Activated naive CD4-positive, alpha-beta T cell treated with Interleukin-2 at 50 U/mL for 16 hours (primary cell): Measurements from ENCODE around the gene RRAS2.
A peak's percentile ranks its signal among the peaks of the same experiment; 100 is the strongest.
"Not testable (repeated sequence)": the region's sequence is repeated elsewhere in the genome, so short reads cannot be mapped to it uniquely, and the experiment has no call there.

Source experiments
- DNase-seq: peaks from one replicate; pipeline ENCODE4 v3.0.0-alpha.2; 2020

Gene RRAS2

DNA sequence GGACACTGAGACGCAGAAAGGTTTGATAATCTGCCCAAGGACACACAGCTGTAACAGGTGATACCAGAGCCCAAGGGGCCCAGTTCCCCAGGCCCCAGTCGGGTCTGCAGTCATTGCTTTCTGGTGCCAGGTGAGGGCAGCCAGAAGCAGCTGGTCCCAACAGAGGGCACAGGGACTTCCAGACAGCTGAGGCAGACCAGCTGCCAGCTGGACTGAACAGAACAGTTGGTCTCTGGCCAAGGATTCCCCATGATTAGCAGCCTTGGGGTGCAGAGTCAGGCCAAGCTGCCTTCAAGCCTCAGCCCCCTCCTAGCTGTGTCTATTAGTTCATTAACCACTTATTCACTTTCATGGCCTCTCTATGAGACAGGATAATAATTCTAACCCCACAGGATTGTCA is 105.6 kb downstream of the RRAS2 start:
- no peak for DNase-seq

DNA sequence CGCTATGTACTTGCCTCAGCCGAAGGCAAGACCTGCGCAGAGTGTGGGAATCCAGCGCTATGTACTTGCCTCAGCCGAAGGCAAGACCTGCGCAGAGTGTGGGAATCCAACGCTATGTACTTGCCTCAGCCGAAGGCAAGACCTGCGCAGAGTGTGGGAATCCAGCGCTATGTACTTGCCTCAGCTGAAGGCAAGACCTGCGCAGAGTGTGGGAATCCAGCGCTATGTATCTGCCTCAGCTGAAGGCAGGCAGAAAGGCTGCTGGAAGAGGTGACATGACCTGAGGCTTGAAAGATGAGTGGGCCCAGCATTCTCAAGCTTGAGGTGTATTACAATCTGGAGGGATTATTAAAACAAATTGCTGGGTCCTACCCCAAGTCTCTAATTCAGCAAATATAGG is 106.5 kb downstream of the RRAS2 start:
- DNase-seq: not testable (repeated sequence)

DNA sequence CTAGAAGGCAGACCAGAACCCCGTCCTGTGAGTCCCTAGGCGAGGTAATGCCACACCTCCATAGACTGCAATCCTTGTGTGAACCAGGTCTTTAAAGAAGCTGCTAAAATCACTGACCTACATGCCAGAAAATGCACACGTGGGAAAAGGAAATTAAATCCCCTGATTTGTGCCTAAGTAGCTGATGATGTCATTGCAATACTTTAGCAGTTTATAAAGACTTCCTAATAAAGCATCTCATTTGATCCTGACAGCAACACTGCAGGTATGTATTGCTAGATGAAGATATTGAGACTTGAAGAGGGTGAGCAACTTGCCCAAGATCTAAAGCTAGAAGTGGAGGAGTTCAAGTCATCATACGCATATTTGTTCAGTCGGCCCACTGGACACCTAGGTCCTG is 107.2 kb downstream of the RRAS2 start:
- DNase-seq: no peak

DNA sequence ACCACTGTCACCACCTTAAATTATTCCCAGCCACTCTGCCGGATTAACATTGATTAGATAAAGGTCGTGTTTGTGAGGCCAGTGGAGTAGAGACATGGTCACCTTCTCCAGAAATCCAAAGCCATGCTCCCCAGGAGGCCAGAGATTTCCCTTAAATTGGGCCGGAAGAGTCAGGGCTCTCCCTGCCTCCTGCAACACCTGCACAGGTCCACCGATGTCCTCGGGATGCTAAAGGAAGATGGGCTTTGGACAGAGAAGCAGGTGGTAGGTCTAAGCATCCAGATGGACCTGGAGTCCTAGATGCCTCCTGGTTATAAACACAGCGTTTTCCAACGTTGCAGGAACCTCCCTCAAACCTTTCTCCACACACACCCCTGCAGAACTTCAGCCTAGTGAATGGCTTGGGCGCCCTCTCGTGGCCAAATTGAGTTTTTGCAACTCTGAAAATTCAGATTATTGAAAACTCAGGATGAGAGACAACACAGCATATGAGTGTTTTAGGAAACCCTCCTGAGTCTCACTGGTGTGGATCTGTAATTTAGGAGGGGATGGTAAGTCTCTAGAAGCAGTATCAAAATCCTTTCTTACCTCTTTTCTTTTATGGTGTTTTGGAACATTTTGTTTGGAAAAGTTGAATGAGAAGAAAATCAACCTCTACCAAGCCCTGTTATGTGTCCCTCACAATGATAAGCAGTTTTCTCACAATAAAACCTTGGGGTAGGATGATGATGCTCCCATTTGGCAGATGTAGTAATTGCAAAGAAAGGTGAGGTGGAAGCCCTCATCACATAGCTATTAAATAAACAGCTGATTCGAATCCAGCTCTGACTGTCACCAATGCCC is 109.6 kb downstream of the RRAS2 start:
- DNase-seq: peak; percentile 68

DNA sequence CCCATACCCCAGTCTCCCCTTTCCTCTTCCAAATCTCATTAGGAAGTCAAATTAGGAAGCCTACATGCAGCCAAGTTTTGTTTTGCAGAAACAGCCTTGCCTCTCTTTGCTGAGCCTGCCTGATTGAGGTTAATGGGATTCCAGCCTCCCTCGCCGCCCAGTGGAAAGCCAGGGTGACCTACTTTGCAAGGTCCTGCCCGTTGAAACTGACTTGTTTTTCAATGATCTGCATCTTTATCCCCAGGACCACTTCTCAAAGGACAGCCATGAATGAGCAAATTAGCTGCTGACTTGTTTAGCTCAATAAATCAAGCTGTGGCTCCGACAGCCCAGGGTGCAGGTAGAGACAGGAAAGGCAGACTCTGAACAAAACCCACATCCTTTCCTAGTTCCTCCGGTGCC is 110.4 kb downstream of the RRAS2 start:
- DNase-seq: no peak

DNA sequence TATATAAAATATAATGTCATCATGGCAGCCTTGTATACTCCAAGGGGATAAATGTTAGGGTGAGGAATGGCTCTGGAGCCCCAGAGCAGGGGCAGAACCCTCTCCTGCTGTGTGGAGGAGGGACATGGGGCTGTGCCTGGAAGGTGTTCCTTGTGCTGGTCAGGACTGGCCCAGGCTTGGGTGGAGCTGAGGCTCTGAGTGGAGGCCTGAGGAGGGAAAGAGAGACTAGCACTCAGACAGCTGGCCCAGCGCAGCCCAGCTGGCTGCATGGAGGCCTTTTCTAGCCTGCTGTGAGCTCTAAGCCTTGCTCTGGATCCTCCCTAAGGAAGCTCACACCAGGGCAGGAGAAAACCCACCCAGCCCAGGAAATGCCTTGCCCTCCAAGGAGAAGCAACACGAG is 113.5 kb downstream of the RRAS2 start:
- DNase-seq: no peak

DNA sequence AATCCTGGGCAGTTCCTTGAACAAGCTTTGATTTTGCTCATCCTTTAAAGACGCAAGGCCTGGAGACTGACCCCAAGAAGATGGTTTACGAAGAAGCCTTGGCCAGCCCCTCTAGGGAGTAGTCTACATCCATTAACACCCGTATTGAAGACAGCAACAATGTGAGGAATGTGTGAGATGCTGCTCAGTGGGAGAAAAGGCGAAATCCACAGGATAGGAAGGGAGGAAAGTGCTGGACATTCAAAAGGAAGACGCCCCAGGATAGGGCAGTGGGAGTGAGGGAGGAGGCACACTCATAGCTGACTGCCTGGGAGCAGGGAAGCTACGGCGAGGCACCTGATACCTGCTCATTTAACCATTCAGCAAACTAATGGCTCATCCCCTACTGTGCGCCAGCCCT is 114.1 kb downstream of the RRAS2 start:
- DNase-seq: no peak

DNA sequence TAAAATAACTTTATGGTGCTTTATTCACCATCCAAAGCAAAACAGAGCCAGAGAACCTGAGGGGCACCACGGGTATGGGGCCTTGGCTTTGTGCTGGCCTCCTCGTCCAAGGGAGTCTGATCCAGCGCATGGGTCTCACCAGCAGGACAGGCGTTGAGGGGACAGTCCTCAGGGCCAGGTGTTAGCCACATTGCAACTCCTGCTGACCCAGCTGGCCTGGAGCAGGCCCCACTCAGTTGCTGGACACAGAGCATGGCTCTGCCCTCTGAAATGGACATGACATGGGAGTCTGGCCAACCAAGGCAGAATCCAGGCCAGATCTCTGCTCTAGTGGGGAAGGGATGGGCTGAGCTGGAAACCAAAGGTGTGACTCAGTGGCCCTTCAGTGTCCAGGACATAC is 116.2 kb downstream of the RRAS2 start:
- DNase-seq: no peak

DNA sequence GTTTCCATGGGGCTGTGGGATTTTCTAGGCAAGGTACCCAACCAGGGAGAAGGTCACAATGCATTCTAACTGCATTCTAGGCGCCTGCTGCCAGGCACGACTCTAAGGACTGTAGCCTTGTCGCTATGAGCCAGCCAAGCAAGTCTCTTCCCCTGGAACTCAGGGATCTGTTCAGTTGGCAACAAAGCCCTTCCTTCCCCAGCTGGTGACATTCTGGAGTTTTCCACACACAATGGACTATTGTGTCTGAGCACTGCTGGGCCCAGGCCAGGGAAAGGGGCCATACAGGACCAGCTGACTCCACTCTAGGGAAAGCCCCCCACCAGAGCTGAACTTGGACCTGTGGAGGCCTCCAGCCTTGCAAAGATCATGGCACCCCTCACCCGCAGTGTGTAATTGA is 116.8 kb downstream of the RRAS2 start:
- DNase-seq: no peak

DNA sequence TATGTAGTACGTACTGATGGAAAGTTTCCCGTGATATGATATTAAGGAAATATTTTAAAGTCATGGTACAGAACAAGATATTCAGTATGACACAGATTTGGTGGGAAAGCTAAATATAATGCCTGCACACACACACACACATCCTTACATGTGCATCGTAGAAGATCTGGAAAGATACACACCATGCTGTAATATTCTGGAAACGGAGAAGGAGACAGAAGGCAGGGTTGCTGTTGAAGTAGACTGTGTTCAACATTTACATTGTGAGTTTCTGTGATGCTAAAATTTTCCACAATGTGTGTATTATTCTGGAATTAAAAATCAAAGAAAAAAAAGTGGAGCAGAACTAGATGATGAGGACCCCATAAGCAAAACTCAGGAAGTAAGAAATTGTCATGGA is 118.0 kb downstream of the RRAS2 start:
- DNase-seq: no peak

DNA sequence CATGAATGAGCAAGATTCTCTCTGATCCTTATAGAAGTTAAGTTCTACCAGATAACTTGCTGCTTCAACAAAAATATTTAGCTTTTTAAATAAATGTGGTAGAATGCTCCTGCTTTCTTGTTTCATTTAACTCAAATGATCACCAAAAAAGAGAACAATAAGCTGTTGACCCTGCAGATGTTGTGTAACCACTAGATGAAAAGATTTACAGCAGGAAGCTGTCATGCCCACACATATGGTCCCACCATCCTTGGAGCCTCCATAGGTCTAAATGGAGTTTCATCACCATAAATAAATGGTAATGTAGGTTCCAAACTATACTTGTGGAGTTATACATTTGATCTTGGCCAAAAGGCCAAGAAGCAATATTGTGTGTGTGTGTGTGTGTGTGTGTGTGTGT is 118.8 kb downstream of the RRAS2 start:
- DNase-seq: no peak

DNA sequence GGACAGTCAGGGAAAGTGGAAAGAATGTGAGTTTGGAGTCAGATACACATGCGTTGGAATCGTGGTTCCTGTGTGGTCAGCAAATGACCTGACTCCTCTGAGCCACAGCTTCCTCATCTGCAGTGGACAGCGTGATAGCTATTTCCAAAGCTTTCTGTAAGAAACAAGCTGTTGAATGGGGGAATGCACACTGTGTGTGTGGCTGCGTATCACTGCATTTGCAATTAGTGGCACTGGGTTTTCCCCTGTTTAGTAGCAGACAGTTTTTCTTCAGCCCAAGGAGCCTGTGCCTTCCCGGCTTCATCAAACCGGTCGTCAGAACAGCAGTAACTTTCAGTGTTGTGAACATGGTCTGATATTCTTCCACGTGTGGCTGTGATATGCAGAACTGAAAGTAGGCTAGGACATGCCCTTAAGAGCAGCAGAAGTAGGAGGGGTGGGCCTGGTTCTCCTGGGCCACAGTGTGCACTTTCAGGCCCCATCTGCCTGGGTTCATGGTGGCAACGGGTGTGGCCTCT is 121.5 kb downstream of the RRAS2 start:
- no peak for DNase-seq

DNA sequence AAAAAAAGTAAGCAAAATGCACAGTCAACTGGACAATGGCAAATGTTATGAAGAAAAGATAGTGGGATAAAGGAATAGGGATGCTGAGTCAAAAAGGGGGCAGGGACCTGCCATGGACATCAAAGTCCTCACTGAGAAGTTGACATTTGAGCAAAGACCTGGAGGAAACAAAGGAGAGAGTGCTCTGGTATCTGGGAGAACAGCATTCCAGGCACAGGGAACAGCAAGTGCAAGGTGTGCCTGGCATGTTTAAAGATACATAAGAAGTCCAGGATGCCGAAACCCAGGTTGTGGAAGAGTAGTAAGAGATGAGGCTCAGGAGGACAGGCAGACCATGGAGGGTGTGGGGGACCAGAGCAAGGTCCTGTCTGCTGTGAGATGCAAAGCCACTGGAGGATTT is 123.3 kb downstream of the RRAS2 start:
- DNase-seq: no peak

DNA sequence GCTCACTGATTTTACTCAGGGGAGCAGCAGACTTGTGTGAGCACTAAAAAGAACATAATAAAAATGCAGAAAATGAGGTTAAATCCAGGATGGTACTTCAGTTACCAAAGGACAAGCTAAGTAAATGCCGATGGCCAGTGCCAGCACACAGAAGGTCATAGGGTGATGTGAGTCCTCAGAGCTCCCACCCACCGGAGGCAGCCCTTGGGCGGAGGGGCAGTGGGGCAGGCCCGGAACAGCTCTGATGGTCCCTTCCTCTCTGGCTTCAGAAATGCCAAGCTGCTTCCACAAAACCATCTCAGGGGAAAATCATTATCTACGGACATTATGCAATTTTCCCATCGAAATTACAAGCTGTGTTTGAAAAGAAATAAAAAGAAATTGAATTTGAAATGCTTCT is 124.5 kb downstream of the RRAS2 start:
- DNase-seq: no peak

DNA sequence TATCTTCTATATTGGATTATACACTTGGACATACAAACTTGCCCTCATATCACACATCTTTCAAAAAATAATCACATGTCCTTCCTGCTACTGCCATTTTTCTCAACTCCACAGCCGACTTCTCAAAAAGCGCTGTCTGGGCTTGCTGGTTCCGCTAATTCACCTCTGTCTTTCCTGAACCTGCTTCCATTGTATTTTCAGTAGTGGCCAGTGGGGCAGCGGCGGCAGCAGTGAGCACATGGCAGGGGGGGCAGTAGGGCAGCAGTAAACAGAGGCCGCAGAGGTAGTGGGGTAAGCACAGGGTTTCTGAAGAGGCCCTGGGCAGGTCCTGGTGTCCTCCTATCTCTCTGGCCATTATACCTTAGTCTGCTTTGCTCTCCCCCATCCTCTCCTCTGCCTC is 126.3 kb downstream of the RRAS2 start:
- DNase-seq: no peak

DNA sequence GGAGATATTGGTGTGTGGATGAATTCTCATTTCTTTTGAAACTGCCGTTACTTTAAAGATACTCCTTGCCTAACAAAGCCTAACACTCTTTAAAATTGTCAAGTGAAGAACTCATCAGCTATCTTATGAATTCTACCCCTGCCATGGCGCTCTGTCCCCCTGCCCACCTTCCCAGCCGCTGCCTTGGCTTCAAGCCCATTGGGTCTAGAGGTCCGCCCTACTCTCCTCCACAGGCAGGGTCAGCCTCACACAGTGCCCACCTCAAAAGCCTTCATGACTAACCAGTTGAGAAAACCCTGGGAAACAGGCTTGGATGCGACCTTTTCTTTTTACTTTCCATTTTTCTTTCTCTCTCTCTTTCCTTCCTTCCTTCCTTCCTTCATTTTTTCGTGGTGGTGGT is 128.6 kb downstream of the RRAS2 start:
- no peak for DNase-seq

DNA sequence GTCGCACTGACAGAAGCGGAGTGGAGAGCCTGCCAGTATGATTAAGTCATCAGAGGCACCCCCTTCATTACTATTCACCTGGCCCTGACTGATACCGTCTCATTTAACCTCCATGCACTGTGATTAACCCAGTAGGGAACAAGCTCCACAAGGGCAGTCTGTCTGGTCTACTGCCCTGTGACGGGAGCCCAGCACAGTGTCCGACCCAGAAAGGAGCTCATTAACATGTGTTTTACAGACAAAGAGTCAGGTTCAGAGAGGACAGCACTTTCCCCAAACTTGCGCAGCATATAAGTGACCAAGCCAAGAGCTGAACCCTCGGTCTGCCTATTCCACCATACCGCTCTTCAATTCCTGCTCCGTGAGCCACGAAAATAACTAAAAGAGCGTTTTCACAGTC is 129.5 kb downstream of the RRAS2 start:
- no peak for DNase-seq

DNA sequence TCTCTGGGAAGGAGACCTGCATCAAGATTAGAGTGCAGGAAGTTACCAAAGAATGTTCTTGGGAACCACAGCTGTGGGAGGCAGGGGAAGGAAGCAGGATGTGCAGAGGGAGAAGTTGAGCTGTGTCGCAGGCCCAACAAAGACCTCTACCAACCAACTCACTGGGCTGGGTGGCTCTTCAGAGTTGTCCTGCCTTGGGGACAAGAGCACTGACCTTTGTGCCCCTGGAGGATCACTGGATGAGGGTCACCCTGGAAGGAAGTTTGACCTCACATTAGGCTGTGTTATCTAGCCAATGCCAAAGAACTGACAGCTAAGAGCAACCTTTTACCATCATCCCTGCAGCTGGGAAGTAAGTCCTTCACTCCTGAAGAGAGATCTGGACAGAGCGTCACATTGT is 130.6 kb downstream of the RRAS2 start:
- no peak for DNase-seq
